Sigmoid colon (tissue), 4 donors: ENCODE data around the gene PHTF2.

Source experiments
- EP300 ChIP-seq, 4 donors: sonication (generic); formaldehyde crosslinking; IDR thresholded peaks; one replicate each; pipeline ENCODE4 v1.6.1; 2017; ENCODE audit warnings: antibody characterized with exemption in 4 of 4
- POLR2A ChIP-seq, 2 donors: fragments of 450-650 bp; IDR thresholded peaks; one replicate each; pipeline ENCODE4 v1.6.1; 2016; ENCODE audit warnings: antibody characterized with exemption in 2 of 2, mild to moderate bottlenecking in 2 of 2, moderate library complexity in 2 of 2
- POLR2AphosphoS5 ChIP-seq, 4 donors: sonication (generic); formaldehyde crosslinking; IDR thresholded peaks; one replicate each; pipeline ENCODE4 v1.6.1; 2017; ENCODE audit warnings: antibody characterized with exemption in 4 of 4
- TF ChIP-seq, protein P1 (sequence below), 4 experiments: fragments of 450-650 bp in 3 of 4; fragments of 200-600 bp in 1 of 4; IDR thresholded peaks; one replicate each; pipeline ENCODE4 v1.5.1; 2016 to 2019; ENCODE audit warnings: antibody characterized with exemption in 4 of 4, mild to moderate bottlenecking in 3 of 4, moderate library complexity in 2 of 4

GRCh38 chr7:77954773-77955555 lies 156.4 kb downstream of the PHTF2 start:
- TF ChIP-seq, protein P1, sequence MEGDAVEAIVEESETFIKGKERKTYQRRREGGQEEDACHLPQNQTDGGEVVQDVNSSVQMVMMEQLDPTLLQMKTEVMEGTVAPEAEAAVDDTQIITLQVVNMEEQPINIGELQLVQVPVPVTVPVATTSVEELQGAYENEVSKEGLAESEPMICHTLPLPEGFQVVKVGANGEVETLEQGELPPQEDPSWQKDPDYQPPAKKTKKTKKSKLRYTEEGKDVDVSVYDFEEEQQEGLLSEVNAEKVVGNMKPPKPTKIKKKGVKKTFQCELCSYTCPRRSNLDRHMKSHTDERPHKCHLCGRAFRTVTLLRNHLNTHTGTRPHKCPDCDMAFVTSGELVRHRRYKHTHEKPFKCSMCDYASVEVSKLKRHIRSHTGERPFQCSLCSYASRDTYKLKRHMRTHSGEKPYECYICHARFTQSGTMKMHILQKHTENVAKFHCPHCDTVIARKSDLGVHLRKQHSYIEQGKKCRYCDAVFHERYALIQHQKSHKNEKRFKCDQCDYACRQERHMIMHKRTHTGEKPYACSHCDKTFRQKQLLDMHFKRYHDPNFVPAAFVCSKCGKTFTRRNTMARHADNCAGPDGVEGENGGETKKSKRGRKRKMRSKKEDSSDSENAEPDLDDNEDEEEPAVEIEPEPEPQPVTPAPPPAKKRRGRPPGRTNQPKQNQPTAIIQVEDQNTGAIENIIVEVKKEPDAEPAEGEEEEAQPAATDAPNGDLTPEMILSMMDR (IDR thresholded peaks at IDR 0.05), result no peak
- no peak for TF ChIP-seq EP300 (IDR thresholded peaks at IDR 0.05)
- TF ChIP-seq POLR2AphosphoS5 (IDR thresholded peaks at IDR 0.05), result no peak
- no peak for TF ChIP-seq POLR2A (IDR thresholded peaks at IDR 0.05)
